HTERT RPE-1 (cell line): Measurements from ENCODE around the gene GLRA3.
"Not testable (repeated sequence)": the region's sequence is repeated elsewhere in the genome, so short reads cannot be mapped to it uniquely, and the experiment has no call there.

Experiments used
- in situ Hi-C: fragments of 300-500 bp; cut with MboI; formaldehyde crosslinking; loops from 4 replicates; pipeline ENCODE4 v1.14.3; 2020; ENCODE audit warnings: low sequenced_read_pairs

The GLRA3 gene

DNA sequence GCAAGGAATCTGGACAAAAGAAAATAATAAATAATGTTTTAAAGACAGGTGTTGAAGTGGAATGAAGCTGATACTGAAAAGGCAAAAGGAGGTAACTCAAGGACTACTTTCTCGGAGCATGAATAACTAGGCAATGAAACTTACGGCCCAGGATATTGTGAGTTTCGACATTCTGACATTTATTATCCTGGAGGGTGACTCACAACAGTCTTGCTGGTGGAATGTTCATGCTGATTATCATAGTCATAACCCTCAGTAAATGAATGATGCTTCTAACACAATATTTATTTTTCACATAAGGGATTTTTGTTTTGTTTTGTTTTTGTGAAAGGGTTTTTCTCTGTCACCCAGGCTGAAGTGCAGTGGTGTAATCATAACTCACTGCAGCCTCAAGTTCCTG is 159.8 kb downstream of the GLRA3 start:
- in situ Hi-C loops, result no loop called here

GRCh38 chr4:174665799-174666198 is 163.2 kb downstream of the GLRA3 start:
- in situ Hi-C loops, result no loop called here

DNA sequence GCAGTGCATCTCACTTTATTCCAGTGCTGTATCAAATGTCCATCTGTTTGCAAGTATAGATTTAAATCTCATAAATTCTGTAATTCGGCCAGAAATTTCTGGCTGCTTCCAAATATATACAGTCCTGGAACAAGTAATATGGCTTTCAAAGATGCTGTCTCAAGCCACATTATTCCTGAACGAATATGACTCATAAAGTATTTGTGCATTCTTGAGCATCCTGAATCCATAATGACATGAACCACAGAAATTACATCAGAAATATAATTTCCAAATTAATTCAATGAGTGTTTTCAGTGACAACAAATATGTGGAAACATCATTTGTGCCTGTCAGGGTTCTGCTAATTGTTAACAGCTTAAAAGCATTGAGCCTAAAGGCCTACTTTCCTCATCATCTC is 165.8 kb downstream of the GLRA3 start:
- in situ Hi-C loops, result no loop called here

GRCh38 chr4:174658246-174658645 is 170.8 kb downstream of the GLRA3 start:
- in situ Hi-C loops, result no loop called here

GRCh38 chr4:174657472-174657871 is 171.6 kb downstream of the GLRA3 start:
- in situ Hi-C loops, result no loop called here

- in situ Hi-C loops, result no loop called here
Observed at GRCh38 chr4:174654634-174655033, 174.4 kb downstream of the GLRA3 start.

GRCh38 chr4:174650711-174651355 is 178.2 kb downstream of the GLRA3 start:
- in situ Hi-C loops, result no loop called here

DNA sequence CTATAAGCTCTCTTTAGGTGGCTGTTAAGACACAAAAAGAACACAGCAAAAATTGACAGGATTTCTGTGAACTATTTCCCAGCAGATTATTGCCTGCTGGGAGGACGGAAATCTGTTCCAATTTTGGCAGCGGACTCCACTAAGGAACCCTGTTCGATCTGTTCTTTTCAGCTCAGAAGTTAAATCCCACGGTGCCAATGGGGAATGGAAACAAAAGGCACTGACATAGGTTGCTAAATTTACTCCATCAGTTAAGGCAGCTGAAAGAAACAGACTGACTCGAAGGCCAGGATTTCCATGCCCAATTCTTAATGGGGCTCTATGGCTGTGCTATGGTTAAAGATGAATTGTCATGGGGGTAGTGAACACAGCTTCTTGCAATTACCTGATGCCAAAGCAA is 180.2 kb downstream of the GLRA3 start:
- in situ Hi-C loops, result no loop called here

DNA sequence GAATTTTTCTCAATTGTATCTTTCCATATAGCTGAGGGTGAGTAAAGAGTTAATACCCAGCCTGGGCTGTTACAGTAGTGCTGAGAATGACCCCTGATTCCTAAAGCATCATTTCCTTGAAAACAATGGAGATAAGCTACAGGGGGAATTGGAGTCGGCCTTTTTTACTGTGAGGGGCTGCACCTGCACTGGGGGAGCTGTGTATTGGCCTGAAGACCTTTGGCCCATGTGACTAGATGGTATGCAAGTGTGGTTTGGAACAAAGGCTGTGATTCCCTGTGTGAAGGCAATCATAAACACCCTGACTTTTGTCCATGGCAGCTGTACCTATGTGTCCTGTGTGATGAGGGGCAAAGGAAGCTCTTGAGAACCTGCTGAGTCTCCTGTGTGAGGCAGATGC is 182.7 kb downstream of the GLRA3 start:
- in situ Hi-C loops, result no loop called here

DNA sequence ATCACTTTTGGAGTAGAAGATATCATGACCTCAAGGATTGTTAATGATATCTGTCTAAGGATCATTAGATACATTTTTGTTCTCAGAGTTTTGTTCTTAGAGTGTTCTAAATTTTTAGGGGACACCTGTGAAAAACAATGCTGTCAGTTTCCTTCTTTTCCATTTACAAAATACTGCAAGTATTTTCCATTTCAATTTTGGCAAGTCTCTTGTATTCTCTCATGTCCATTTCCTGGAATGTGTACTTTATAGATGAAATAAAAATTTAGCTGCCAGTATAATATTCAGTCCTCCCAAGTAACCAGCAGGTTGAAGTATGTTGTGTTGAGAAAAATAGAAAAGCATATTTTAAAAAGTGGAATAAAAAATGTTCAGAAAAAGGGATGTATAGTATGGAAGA is 188.9 kb downstream of the GLRA3 start:
- in situ Hi-C loops, result no loop called here

DNA sequence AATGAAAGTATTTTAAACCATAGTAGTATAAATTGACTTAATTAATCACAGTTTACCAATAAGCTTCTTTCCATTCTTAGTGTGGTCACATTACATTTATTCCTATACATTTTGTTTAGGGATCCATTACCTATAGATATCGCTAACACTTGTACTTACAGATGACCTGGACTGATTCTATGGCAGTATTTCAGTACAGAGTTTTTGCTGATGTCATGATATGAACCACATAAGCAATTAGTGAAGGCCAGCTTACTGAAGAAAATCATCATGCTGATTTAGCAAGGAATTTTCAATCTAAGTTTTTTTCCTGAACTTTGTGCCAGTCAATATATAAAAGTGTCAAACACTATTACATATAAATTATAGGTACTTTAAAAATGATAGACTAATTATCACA is 193.3 kb downstream of the GLRA3 start:
- in situ Hi-C loops, result no loop called here

DNA sequence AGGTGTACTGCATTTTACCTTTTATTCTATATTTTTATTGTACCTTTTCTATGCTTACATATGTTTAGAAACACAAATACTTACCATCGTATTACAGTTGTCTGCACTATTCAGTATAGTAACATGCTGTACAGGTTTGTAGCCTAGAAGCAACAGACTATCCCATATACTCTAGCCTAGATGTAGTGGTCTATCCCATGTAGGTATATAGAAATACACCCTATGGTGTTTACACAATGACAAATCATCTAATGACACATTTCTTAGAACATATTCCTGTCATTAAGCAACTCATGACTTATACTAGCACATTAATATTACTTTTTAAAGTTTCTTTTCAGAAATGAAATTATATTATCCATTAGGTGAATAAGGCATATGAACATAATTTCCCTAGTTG is 195.6 kb downstream of the GLRA3 start:
- in situ Hi-C loops, result no loop called here

DNA sequence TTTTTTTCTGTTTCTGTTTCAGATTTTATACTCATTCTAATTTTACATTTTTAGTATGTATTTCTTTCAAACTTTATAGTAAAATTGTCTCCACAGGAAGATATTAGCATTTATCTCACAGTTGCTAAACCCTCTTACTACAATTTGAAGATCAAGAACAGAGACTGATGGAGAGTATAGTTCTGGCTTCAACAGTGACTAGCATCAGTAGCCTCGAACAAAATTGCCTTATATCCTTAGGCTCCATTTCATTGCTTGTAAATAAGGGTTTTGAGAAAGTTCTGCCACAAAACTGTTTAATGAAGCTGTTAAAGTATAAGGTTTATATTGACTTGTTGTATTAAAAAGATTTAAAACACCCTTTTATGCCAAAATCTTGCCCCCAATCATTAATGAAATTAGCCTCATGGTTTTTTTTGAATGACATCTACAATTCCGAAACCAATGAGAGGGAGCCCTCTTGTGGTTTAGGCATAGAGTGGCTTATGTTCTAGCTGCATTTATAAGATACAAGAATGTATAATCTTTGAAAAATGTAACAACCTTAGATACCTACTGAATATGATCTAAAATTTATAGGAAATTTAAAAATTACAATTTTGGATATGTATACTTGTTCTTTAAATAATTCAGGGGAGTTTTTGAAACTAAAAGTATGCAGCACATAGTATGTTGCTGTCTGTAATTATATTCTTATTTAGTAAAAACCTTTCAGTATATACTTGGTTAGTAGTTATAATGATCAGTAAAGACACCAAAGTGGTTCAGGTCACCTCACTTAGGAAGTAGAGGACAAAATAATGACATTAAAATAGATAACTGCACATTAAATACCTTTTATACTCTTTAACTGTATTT is 196.9 kb downstream of the GLRA3 start:
- in situ Hi-C loops, result no loop called here

GRCh38 chr4:174629907-174630450 is 199.1 kb downstream of the GLRA3 start:
- in situ Hi-C loops, result not testable (repeated sequence)

DNA sequence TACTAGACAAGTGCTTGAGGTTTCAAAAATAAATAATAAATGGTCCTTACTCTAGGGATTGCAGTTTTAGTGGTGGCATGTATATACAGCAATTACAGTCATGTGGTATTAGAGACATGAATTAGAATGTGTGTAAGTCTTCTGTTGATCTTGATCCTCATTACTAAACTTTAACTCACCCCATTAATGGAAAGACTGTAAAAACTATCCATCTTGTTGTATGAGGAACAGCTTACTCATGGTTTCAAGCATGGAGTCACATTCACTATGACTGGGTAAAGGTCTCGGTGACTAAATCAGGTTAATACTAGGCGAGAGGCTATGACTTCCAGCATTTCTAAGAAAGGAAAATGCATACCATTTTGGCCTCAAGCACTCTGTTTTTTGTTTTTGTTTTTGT is 199.8 kb downstream of the GLRA3 start:
- in situ Hi-C loops, result no loop called here

- in situ Hi-C loops, result no loop called here
Observed at GRCh38 chr4:174628191-174628590, 200.9 kb downstream of the GLRA3 start.

GRCh38 chr4:174627473-174627872 is 201.6 kb downstream of the GLRA3 start:
- in situ Hi-C loops, result no loop called here

DNA sequence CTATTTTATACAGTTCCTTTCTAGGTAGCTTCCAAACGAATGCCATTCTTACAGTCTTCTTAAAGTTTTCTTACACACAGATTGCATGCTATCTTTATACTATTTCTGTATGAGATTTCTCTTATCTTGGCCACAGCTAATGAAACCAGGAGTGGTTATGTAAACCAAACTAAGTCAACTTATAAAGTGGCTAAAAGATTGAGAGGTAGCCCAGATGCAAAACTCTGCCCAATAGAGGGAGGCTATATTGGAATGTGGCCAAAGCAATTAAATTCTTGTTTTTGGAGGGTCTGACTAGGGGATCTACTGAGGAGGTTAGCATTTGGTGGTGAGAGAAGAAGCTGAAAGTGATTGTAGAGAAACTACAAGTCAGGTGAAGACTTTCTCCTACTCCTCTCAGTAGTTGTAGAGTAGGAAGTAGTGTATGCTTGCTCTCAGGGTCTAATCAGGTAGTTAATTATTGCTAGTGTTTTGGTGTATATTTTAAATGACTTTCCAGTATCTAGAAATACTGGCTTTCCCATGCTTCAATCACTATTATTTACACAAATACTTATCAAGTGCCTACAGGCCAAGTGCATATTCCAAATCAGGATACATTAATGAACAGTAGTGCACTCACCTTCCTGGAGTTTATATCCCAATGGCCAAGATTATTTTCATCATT is 202.6 kb downstream of the GLRA3 start:
- in situ Hi-C loops, result no loop called here

DNA sequence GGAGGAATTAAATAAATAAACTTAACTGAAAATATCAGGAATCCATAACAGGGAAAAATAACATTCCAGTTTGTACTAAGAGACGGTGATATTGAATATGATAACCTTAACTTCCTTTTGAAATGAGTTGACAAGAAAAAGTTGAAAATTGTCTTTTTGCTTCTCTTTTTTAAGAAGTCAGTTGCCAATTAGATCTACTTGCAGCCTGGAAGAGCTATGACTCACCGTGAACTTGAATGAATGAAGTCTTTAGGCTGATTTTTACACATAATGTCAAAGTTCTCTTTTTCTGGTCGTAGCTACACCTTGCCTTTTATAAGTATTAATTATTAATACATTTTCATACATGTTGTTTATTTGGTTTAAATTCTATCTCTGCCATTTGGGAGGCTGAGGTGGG is 212.4 kb downstream of the GLRA3 start:
- in situ Hi-C loops, result no loop called here

DNA sequence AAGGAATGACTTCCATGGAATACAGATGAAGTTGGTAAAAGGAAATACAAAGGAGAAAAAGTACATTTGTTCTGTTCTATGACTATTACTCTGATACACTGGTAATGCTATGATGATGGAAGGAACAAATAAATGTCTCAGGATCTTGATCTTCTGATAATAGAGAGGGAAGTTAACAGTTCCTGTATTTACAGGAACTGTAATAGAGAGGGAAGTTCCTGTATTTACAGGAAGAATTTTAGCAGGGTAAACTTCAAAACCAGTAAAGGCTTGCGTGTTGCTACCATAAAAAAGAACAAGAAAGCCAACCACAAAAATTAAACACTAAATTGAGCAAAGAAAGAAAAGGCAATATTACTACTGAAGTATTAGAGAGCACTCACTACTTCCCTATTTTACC is 215.1 kb downstream of the GLRA3 start:
- in situ Hi-C loops, result no loop called here

- in situ Hi-C loops, result no loop called here
Observed at GRCh38 chr4:174611792-174612191, 217.3 kb downstream of the GLRA3 start.

DNA sequence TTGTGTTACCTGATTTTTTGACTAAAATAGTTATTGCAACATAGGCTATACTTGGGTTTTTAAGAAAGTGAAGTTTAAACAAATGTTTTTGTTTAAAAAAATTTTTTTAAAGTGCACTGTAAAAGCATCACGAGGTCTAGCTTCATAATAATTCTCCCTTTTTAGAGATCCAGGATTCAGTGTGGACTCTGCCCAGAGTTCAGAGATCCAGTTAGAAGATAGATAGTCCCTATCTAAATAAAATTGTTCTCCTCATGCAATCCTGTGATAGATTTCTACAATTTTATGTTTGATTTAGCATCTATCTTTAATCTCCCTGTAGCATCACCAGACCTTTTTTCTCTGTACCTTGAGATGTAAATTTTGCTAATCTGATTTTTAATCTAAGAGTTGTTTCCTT is 221.3 kb downstream of the GLRA3 start:
- in situ Hi-C loops, result no loop called here
